ENCODE results near the gene MLXIP.

Gene MLXIP

GRCh38 chr12:122189626-122190475, 111.3 kb downstream of the MLXIP start:
- Histone ChIP-seq H3K36me3 (ENCODE audit: insufficient read depth, low read length) (no peaks in the 10 kb centered on the region), H3K4me1 (ENCODE audit: control insufficient read depth, insufficient read depth, low read length) (no peaks in the 10 kb centered on the region), H3K9me3 (replicated peaks; ENCODE audit: low read length) (no peaks in the 10 kb centered on the region), H3K9ac (ENCODE audit: low read depth, low read length) (no peak overlapping the region), H3K4me3 (ENCODE audit: low read length) (no peak overlapping the region), H3K27me3 (ENCODE audit: control insufficient read depth, insufficient read depth, low read length) (no peaks in the 10 kb centered on the region), H3K4me2 (ENCODE audit: low read length) (no peak overlapping the region)

- no peaks in the 10 kb centered on the region for H3K27me3 ChIP-seq (ENCODE audit: control insufficient read depth, insufficient read depth, low read length)
- no peak overlapping the region for H3K9ac ChIP-seq (ENCODE audit: low read depth, low read length)
- H3K36me3 ChIP-seq (ENCODE audit: insufficient read depth, low read length), result no peaks in the 10 kb centered on the region
- H3K4me2 ChIP-seq (ENCODE audit: low read length), result no peak overlapping the region
- H3K9me3 ChIP-seq (replicated peaks; ENCODE audit: low read length), result no peaks in the 10 kb centered on the region
- no peak overlapping the region for H3K4me3 ChIP-seq (ENCODE audit: low read length)
- H3K4me1 ChIP-seq (ENCODE audit: control insufficient read depth, insufficient read depth, low read length), result no peaks in the 10 kb centered on the region
These were observed 112.5 kb downstream of the MLXIP start for GRCh38 chr12:122190842-122191668.

- Histone ChIP-seq H3K9ac (ENCODE audit: low read depth, low read length) (no peak overlapping the region), H3K4me3 (ENCODE audit: low read length) (no peak overlapping the region), H3K4me2 (ENCODE audit: low read length) (no peak overlapping the region), H3K4me1 (ENCODE audit: control insufficient read depth, insufficient read depth, low read length) (no peaks in the 10 kb centered on the region), H3K27me3 (ENCODE audit: control insufficient read depth, insufficient read depth, low read length) (no peaks in the 10 kb centered on the region), H3K9me3 (replicated peaks; ENCODE audit: low read length) (no peaks in the 10 kb centered on the region), H3K36me3 (ENCODE audit: insufficient read depth, low read length) (no peaks in the 10 kb centered on the region)
These were observed 113.9 kb downstream of the MLXIP start for GRCh38 chr12:122192441-122192840.

- H3K27me3 ChIP-seq (ENCODE audit: control insufficient read depth, insufficient read depth, low read length), result no peaks in the 10 kb centered on the region
- no peaks in the 10 kb centered on the region for H3K36me3 ChIP-seq (ENCODE audit: insufficient read depth, low read length)
- H3K9ac ChIP-seq (ENCODE audit: low read depth, low read length), result no peak overlapping the region
- no peak overlapping the region for H3K4me2 ChIP-seq (ENCODE audit: low read length)
- H3K9me3 ChIP-seq (replicated peaks; ENCODE audit: low read length), result no peaks in the 10 kb centered on the region
- H3K4me3 ChIP-seq (ENCODE audit: low read length), result no peak overlapping the region
- H3K4me1 ChIP-seq (ENCODE audit: control insufficient read depth, insufficient read depth, low read length), result no peaks in the 10 kb centered on the region
These were observed 116.2 kb downstream of the MLXIP start for GRCh38 chr12:122194804-122195203.

- Histone ChIP-seq H3K36me3 (ENCODE audit: insufficient read depth, low read length) (no peaks in the 10 kb centered on the region), H3K4me1 (ENCODE audit: control insufficient read depth, insufficient read depth, low read length) (no peaks in the 10 kb centered on the region), H3K4me3 (ENCODE audit: low read length) (no peak overlapping the region)
These were observed 116.8 kb downstream of the MLXIP start for GRCh38 chr12:122195405-122195804.

More at GRCh38 chr12:122195405-122195804, 116.8 kb downstream of the MLXIP start:
- no peak overlapping the region for H3K9ac ChIP-seq (ENCODE audit: low read depth, low read length)
- no peak overlapping the region for H3K4me2 ChIP-seq (ENCODE audit: low read length)
- no peaks in the 10 kb centered on the region for H3K27me3 ChIP-seq (ENCODE audit: control insufficient read depth, insufficient read depth, low read length)
- no peaks in the 10 kb centered on the region for H3K9me3 ChIP-seq (replicated peaks; ENCODE audit: low read length)

Data from skeletal muscle satellite cell (primary cell).